Measurements from ENCODE around the gene SYNE1.
"Not testable (repeated sequence)": the region's sequence is repeated elsewhere in the genome, so short reads cannot be mapped to it uniquely, and the experiment has no call there.

The SYNE1 gene

GRCh38 chr6:152087096-152087495 lies 550.1 kb downstream of the SYNE1 start:
- FAIRE-seq: no peak

- peak; percentile 41 for FAIRE-seq
Observed at GRCh38 chr6:152086223-152086873, 550.8 kb downstream of the SYNE1 start.

- no peak for FAIRE-seq
Observed at GRCh38 chr6:152085451-152085921, 551.7 kb downstream of the SYNE1 start.

- FAIRE-seq: no peak
Observed at GRCh38 chr6:152078804-152079203, 558.4 kb downstream of the SYNE1 start.

- FAIRE-seq: no peak
Observed at GRCh38 chr6:152078001-152078400, 559.2 kb downstream of the SYNE1 start.

GRCh38 chr6:152076242-152076641 lies 560.9 kb downstream of the SYNE1 start:
- FAIRE-seq: not testable (repeated sequence)

- FAIRE-seq: no peak
Observed at GRCh38 chr6:152071843-152072242, 565.3 kb downstream of the SYNE1 start.
